ELF-1 (cell line): ENCODE data around the gene OSR1.
A peak's percentile ranks its signal among the peaks of the same experiment; 100 is the strongest.
"Not testable (repeated sequence)": the region's sequence is repeated elsewhere in the genome, so short reads cannot be mapped to it uniquely, and the experiment has no call there.

Experiments used
- DNase-seq: peaks from one replicate; pipeline ENCODE4 v3.0.0-alpha.2; 2016; ENCODE audit warnings: low read depth, low spot score

OSR1 gene

GRCh38 chr2:19358242-19359020 lies at the start of gene OSR1:
Gene OSR1, minus strand, starts transcription at chr2:19358623. Its CDS starts 4,818 bp downstream, at chr2:19353805.
- DNase-seq: peak; percentile 63

GRCh38 chr2:19403785-19404184 lies 45.4 kb upstream of the OSR1 start:
- no peak for DNase-seq

- DNase-seq: no peak
These were observed 33.8 kb upstream of the OSR1 start for GRCh38 chr2:19392191-19392590.

GRCh38 chr2:19389469-19389868 lies 31.0 kb upstream of the OSR1 start:
- DNase-seq: not testable (repeated sequence)

- no peak for DNase-seq
These were observed 22.1 kb upstream of the OSR1 start for GRCh38 chr2:19380532-19380931.

GRCh38 chr2:19378939-19379338 lies 20.5 kb upstream of the OSR1 start:
- no peak for DNase-seq

GRCh38 chr2:19377717-19378116 lies 19.3 kb upstream of the OSR1 start:
- DNase-seq: no peak

- no peak for DNase-seq
These were observed 14.9 kb upstream of the OSR1 start for GRCh38 chr2:19373352-19373751.

- no peak for DNase-seq
These were observed 13.7 kb upstream of the OSR1 start for GRCh38 chr2:19371996-19372582.

- DNase-seq: no peak
These were observed 11.0 kb upstream of the OSR1 start for GRCh38 chr2:19369341-19369955.

- DNase-seq: no peak
These were observed 10.3 kb upstream of the OSR1 start for GRCh38 chr2:19368760-19369159.

GRCh38 chr2:19367326-19367725 lies 8.9 kb upstream of the OSR1 start:
- no peak for DNase-seq

GRCh38 chr2:19365126-19365525 lies 6.7 kb upstream of the OSR1 start:
- DNase-seq: no peak

GRCh38 chr2:19364014-19364413 lies 5.6 kb upstream of the OSR1 start:
- DNase-seq: no peak

- DNase-seq: no peak
These were observed 5.0 kb upstream of the OSR1 start for GRCh38 chr2:19363474-19363778.

- peak; percentile 73 for DNase-seq
These were observed 4.5 kb upstream of the OSR1 start for GRCh38 chr2:19362755-19363473.

GRCh38 chr2:19362094-19362754 lies 3.8 kb upstream of the OSR1 start:
- DNase-seq: no peak

- peak; percentile 42 for DNase-seq
These were observed 3.0 kb upstream of the OSR1 start for GRCh38 chr2:19361325-19361990.

- DNase-seq: peak; percentile 29
These were observed 2.5 kb upstream of the OSR1 start for GRCh38 chr2:19360966-19361321.

GRCh38 chr2:19360266-19360965 lies 2.0 kb upstream of the OSR1 start:
- no peak for DNase-seq

GRCh38 chr2:19359456-19359855 lies 1.0 kb upstream of the OSR1 start:
- no peak for DNase-seq
